ENCODE measurements around the gene KRIT1.
"Not testable (repeated sequence)": the region's sequence is repeated elsewhere in the genome, so short reads cannot be mapped to it uniquely, and the experiment has no call there.

The KRIT1 gene

GRCh38 chr7:92275327-92275726 is 29.6 kb upstream of the KRIT1 start:
- H3K9ac ChIP-seq (ENCODE audit: low read length in 2 of 2) = no peak overlapping the region
- H3K4me1 ChIP-seq (ENCODE audit: control insufficient read depth, insufficient read depth, low read length) = no peaks in the 10 kb centered on the region
- H3K27ac ChIP-seq (ENCODE audit: low read length) = no peak overlapping the region
- no peaks in the 10 kb centered on the region for H3K9me3 ChIP-seq (ENCODE audit: control insufficient read depth in 2 of 2, low read length in 2 of 2)
- H3K36me3 ChIP-seq (ENCODE audit: control insufficient read depth in 2 of 2, insufficient read depth in 2 of 2, low read length in 2 of 2) = no peaks in the 10 kb centered on the region
- no peak overlapping the region for H3K4me3 ChIP-seq (ENCODE audit: low read length in 2 of 2)
- no peaks in the 10 kb centered on the region for H3K27me3 ChIP-seq (ENCODE audit: control insufficient read depth in 1 of 2, insufficient read depth in 2 of 2, low read length in 2 of 2)

- Histone ChIP-seq H3K9me3 (ENCODE audit: control insufficient read depth in 2 of 2, low read length in 2 of 2) (no peaks in the 10 kb centered on the region), H3K27ac (ENCODE audit: low read length) (no peak overlapping the region), H3K36me3 (ENCODE audit: control insufficient read depth in 2 of 2, insufficient read depth in 2 of 2, low read length in 2 of 2) (no peaks in the 10 kb centered on the region), H3K27me3 (ENCODE audit: control insufficient read depth in 1 of 2, insufficient read depth in 2 of 2, low read length in 2 of 2) (no peaks in the 10 kb centered on the region), H3K4me3 (ENCODE audit: low read length in 2 of 2) (no peak overlapping the region), H3K9ac (ENCODE audit: low read length in 2 of 2) (no peak overlapping the region), H3K4me1 (ENCODE audit: control insufficient read depth, insufficient read depth, low read length) (no peaks in the 10 kb centered on the region)
Measured at GRCh38 chr7:92268921-92269320, 23.2 kb upstream of the KRIT1 start.

GRCh38 chr7:92266415-92267241 is 20.9 kb upstream of the KRIT1 start:
- Histone ChIP-seq H3K4me1 (ENCODE audit: control insufficient read depth, insufficient read depth, low read length) (no peaks in the 10 kb centered on the region), H3K9ac (ENCODE audit: low read length in 2 of 2) (no peak overlapping the region), H3K4me3 (ENCODE audit: low read length in 2 of 2) (no peak overlapping the region), H3K36me3 (ENCODE audit: control insufficient read depth in 2 of 2, insufficient read depth in 2 of 2, low read length in 2 of 2) (no peaks in the 10 kb centered on the region), H3K27ac (ENCODE audit: low read length) (no peak overlapping the region), H3K9me3 (ENCODE audit: control insufficient read depth in 2 of 2, low read length in 2 of 2) (no peaks in the 10 kb centered on the region), H3K27me3 (ENCODE audit: control insufficient read depth in 1 of 2, insufficient read depth in 2 of 2, low read length in 2 of 2) (no peaks in the 10 kb centered on the region)

GRCh38 chr7:92260248-92260781 is 14.6 kb upstream of the KRIT1 start:
- Histone ChIP-seq H3K9ac (ENCODE audit: low read length in 2 of 2) (no peak overlapping the region), H3K27me3 (ENCODE audit: control insufficient read depth in 1 of 2, insufficient read depth in 2 of 2, low read length in 2 of 2) (no peaks in the 10 kb centered on the region), H3K4me3 (ENCODE audit: low read length in 2 of 2) (no peak overlapping the region), H3K4me1 (ENCODE audit: control insufficient read depth, insufficient read depth, low read length) (no peaks in the 10 kb centered on the region), H3K9me3 (ENCODE audit: control insufficient read depth in 2 of 2, low read length in 2 of 2) (no peaks in the 10 kb centered on the region), H3K27ac (ENCODE audit: low read length) (no peak overlapping the region), H3K36me3 (ENCODE audit: control insufficient read depth in 2 of 2, insufficient read depth in 2 of 2, low read length in 2 of 2) (no peaks in the 10 kb centered on the region)

- Histone ChIP-seq H3K27ac (ENCODE audit: low read length) (no peak overlapping the region), H3K4me3 (ENCODE audit: low read length in 2 of 2) (no peak overlapping the region), H3K4me1 (ENCODE audit: control insufficient read depth, insufficient read depth, low read length) (no peaks in the 10 kb centered on the region)
Measured at GRCh38 chr7:92259610-92260247, 14.0 kb upstream of the KRIT1 start.

GRCh38 chr7:92259062-92259461 is 13.3 kb upstream of the KRIT1 start:
- H3K27ac ChIP-seq (ENCODE audit: low read length) = no peak overlapping the region
- H3K9me3 ChIP-seq (ENCODE audit: control insufficient read depth in 2 of 2, low read length in 2 of 2) = no peaks in the 10 kb centered on the region
- no peaks in the 10 kb centered on the region for H3K36me3 ChIP-seq (ENCODE audit: control insufficient read depth in 2 of 2, insufficient read depth in 2 of 2, low read length in 2 of 2)
- no peaks in the 10 kb centered on the region for H3K27me3 ChIP-seq (ENCODE audit: control insufficient read depth in 1 of 2, insufficient read depth in 2 of 2, low read length in 2 of 2)
- no peaks in the 10 kb centered on the region for H3K4me1 ChIP-seq (ENCODE audit: control insufficient read depth, insufficient read depth, low read length)
- H3K4me3 ChIP-seq (ENCODE audit: low read length in 2 of 2) = no peak overlapping the region
- no peak overlapping the region for H3K9ac ChIP-seq (ENCODE audit: low read length in 2 of 2)

More at GRCh38 chr7:92259610-92260247, 14.0 kb upstream of the KRIT1 start:
- Histone ChIP-seq H3K9ac (ENCODE audit: low read length in 2 of 2) (no peak overlapping the region), H3K36me3 (ENCODE audit: control insufficient read depth in 2 of 2, insufficient read depth in 2 of 2, low read length in 2 of 2) (no peaks in the 10 kb centered on the region), H3K9me3 (ENCODE audit: control insufficient read depth in 2 of 2, low read length in 2 of 2) (no peaks in the 10 kb centered on the region), H3K27me3 (ENCODE audit: control insufficient read depth in 1 of 2, insufficient read depth in 2 of 2, low read length in 2 of 2) (no peaks in the 10 kb centered on the region)

- no peak overlapping the region for H3K27ac ChIP-seq (ENCODE audit: low read length)
Measured at GRCh38 chr7:92255308-92255707, 9.6 kb upstream of the KRIT1 start.

GRCh38 chr7:92254800-92255199 is 9.1 kb upstream of the KRIT1 start:
- H3K9me3 ChIP-seq (ENCODE audit: control insufficient read depth in 2 of 2, low read length in 2 of 2); H3K4me1 ChIP-seq (ENCODE audit: control insufficient read depth, insufficient read depth, low read length); H3K27ac ChIP-seq (ENCODE audit: low read length); H3K4me3 ChIP-seq (ENCODE audit: low read length in 2 of 2); H3K9ac ChIP-seq (ENCODE audit: low read length in 2 of 2); H3K36me3 ChIP-seq (ENCODE audit: control insufficient read depth in 2 of 2, insufficient read depth in 2 of 2, low read length in 2 of 2); H3K27me3 ChIP-seq (ENCODE audit: control insufficient read depth in 1 of 2, insufficient read depth in 2 of 2, low read length in 2 of 2): not testable (repeated sequence)

More at GRCh38 chr7:92255308-92255707, 9.6 kb upstream of the KRIT1 start:
- H3K36me3 ChIP-seq (ENCODE audit: control insufficient read depth in 2 of 2, insufficient read depth in 2 of 2, low read length in 2 of 2) = no peaks in the 10 kb centered on the region
- H3K4me1 ChIP-seq (ENCODE audit: control insufficient read depth, insufficient read depth, low read length) = peaks cover 4% of the 10 kb centered on the region
- H3K9ac ChIP-seq (ENCODE audit: low read length in 2 of 2) = no peak overlapping the region
- H3K9me3 ChIP-seq (ENCODE audit: control insufficient read depth in 2 of 2, low read length in 2 of 2) = no peaks in the 10 kb centered on the region
- no peak overlapping the region for H3K4me3 ChIP-seq (ENCODE audit: low read length in 2 of 2)
- H3K27me3 ChIP-seq (ENCODE audit: control insufficient read depth in 1 of 2, insufficient read depth in 2 of 2, low read length in 2 of 2) = no peaks in the 10 kb centered on the region

GRCh38 chr7:92253251-92253650 is 7.5 kb upstream of the KRIT1 start:
- H3K4me1 ChIP-seq (ENCODE audit: control insufficient read depth, insufficient read depth, low read length) = peaks cover 4% of the 10 kb centered on the region
- no peak overlapping the region for H3K27ac ChIP-seq (ENCODE audit: low read length)
- H3K36me3 ChIP-seq (ENCODE audit: control insufficient read depth in 2 of 2, insufficient read depth in 2 of 2, low read length in 2 of 2) = no peaks in the 10 kb centered on the region
- H3K4me3 ChIP-seq (ENCODE audit: low read length in 2 of 2) = no peak overlapping the region
- no peaks in the 10 kb centered on the region for H3K9me3 ChIP-seq (ENCODE audit: control insufficient read depth in 2 of 2, low read length in 2 of 2)
- H3K9ac ChIP-seq (ENCODE audit: low read length in 2 of 2) = no peak overlapping the region
- H3K27me3 ChIP-seq (ENCODE audit: control insufficient read depth in 1 of 2, insufficient read depth in 2 of 2, low read length in 2 of 2) = no peaks in the 10 kb centered on the region

GRCh38 chr7:92251181-92251580 is 5.5 kb upstream of the KRIT1 start:
- no peak overlapping the region for H3K4me3 ChIP-seq (ENCODE audit: low read length in 2 of 2)
- H3K27ac ChIP-seq (ENCODE audit: low read length) = no peak overlapping the region
- no peak overlapping the region for H3K9ac ChIP-seq (ENCODE audit: low read length in 2 of 2)
- H3K4me1 ChIP-seq (ENCODE audit: control insufficient read depth, insufficient read depth, low read length) = peaks cover 8% of the 10 kb centered on the region
- no peaks in the 10 kb centered on the region for H3K27me3 ChIP-seq (ENCODE audit: control insufficient read depth in 1 of 2, insufficient read depth in 2 of 2, low read length in 2 of 2)
- no peaks in the 10 kb centered on the region for H3K36me3 ChIP-seq (ENCODE audit: control insufficient read depth in 2 of 2, insufficient read depth in 2 of 2, low read length in 2 of 2)
- no peaks in the 10 kb centered on the region for H3K9me3 ChIP-seq (ENCODE audit: control insufficient read depth in 2 of 2, low read length in 2 of 2)

- Histone ChIP-seq H3K9ac (ENCODE audit: low read length in 2 of 2) (no peak overlapping the region), H3K9me3 (ENCODE audit: control insufficient read depth in 2 of 2, low read length in 2 of 2) (no peaks in the 10 kb centered on the region), H3K36me3 (ENCODE audit: control insufficient read depth in 2 of 2, insufficient read depth in 2 of 2, low read length in 2 of 2) (no peaks in the 10 kb centered on the region), H3K27me3 (ENCODE audit: control insufficient read depth in 1 of 2, insufficient read depth in 2 of 2, low read length in 2 of 2) (no peaks in the 10 kb centered on the region), H3K27ac (ENCODE audit: low read length) (no peak overlapping the region), H3K4me3 (ENCODE audit: low read length in 2 of 2) (no peak overlapping the region), H3K4me1 (ENCODE audit: control insufficient read depth, insufficient read depth, low read length) (peaks cover 8% of the 10 kb centered on the region)
Measured at GRCh38 chr7:92250603-92251002, 4.9 kb upstream of the KRIT1 start.
